GM12892 (cell line): Measurements from ENCODE around the gene CD33.
A peak's percentile ranks its signal among the peaks of the same experiment; 100 is the strongest.

ENCODE experiments used
- DNase-seq: peaks from one replicate; pipeline ENCODE4 v3.0.0; 2011; ENCODE audit not compliant: insufficient read length
- FAIRE-seq: peaks from 2 replicates; lab custom pipeline; 2011; peaks lifted over from hg19 to GRCh38; lab: Jason Lieb, UNC
- POLR2A ChIP-seq: IDR thresholded peaks from 2 replicates; pipeline ENCODE4 v1.6.1; 2011; ENCODE audit warnings: low read depth, low read length, control low read depth
- POLR2AphosphoS5 ChIP-seq: IDR thresholded peaks from 2 replicates; pipeline ENCODE4 v1.6.1; 2011; ENCODE audit warnings: low read depth, low read length, control low read depth
- TAF1 ChIP-seq: IDR thresholded peaks from 2 replicates; pipeline ENCODE4 v1.6.1; 2011; ENCODE audit warnings: low read depth, mild to moderate bottlenecking, control low read depth, low read length, borderline replicate concordance

Gene CD33

DNA sequence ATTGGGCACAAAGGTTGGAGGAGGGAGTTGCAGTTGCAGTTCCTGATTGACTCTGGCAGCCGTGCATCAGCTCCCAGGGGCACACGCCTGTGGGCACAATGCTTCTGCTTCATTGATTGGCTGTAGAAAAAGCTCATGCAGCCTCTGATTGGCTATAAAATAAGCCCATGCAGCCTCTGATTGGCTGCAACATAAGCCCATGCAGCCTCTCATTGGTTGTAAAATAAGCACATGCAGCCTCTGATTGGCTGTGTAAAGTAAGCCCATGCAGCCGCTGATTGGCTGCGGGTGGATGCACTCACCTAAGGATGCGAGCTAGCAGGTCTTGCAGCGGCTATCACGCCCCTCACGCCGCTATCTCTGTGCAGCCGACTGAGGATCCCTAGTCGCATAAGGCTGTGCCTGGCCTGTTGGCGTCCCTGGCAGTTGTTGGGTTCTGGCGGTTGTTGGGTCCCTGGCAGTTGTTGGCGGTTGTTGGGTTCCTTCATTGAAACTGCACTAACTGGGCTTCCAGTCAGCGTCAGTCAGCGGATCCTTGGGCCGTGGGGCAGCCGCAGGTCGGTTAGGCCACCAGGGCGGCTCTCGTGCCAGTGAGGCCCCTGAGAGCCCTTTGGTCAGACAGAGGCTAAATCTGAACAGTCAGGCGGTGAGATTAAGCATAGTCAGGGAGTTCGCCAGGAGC is 26.0 kb downstream of the CD33 start, which contains the start of gene SIGLECL1:
Gene SIGLECL1, plus strand, starts transcription at position 295 of the 682 bp plus-strand sequence. CDS start 12,993 bp downstream, outside the sequence.
- no peak for FAIRE-seq
- no peak for DNase-seq
- TF ChIP-seq POLR2A, result no peak
- TF ChIP-seq POLR2AphosphoS5, result no peak
- no peak for TF ChIP-seq TAF1

DNA sequence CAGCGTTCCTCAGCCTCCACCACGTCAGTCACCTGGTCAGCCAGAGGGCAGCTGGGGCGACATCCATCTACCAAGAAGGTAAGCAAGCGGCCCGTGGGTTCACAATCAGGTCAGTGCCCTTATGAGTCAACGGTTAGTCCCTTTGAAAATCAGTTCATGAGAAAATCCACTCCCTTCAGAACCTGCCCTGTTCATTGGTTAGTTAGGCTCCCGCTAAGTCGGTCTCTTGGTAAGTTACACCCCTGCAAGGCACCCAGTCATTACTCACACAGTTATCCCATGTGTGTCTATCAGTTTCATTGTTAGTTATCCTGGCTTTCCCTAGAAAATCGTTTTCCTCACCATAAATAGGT is 26.6 kb downstream of the CD33 start:
- no peak for DNase-seq
- peak; percentile 30 for FAIRE-seq

DNA sequence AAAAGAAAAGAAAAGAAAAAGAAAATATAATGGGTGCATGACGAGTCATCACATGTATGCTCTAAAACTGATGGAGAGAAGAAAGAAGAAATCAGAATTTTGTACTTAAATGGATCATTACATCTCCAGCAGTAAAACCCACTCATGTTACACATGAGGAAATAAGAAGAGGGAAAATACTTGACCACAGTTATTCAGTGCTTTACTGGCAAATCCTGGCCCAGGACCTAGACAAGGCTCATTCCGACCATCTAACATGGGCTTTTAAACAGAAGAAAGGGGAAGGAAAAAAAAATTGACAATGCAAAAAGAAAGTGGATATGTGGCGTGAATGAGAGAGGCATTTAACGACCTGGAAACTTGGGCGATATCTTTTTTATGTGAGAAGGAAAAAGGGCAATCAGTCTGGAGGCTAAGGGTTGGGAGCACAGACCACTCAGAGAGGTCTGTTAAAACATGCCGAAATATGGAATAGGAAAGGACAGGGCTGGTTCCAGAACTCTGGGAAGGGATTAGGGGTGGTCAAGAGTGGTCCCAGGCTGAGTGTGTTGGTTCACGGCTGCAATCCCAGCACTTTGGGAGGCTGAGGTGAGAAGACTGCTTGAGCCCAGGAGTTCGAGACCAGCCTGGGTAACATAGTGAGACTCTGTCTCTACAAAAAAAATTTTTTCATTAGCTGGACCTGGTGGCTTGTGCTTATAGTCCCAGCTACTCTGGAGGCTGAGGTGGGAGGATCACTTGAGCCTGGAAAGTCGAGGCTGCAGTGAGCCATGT is 27.6 kb downstream of the CD33 start:
- no peak for DNase-seq
- TF ChIP-seq POLR2A (no peak), TAF1 (no peak), POLR2AphosphoS5 (no peak)
- no peak for FAIRE-seq

More for the DNA sequence above, 26.6 kb downstream of the CD33 start:
- TF ChIP-seq POLR2A (no peak), TAF1 (no peak), POLR2AphosphoS5 (no peak)

DNA sequence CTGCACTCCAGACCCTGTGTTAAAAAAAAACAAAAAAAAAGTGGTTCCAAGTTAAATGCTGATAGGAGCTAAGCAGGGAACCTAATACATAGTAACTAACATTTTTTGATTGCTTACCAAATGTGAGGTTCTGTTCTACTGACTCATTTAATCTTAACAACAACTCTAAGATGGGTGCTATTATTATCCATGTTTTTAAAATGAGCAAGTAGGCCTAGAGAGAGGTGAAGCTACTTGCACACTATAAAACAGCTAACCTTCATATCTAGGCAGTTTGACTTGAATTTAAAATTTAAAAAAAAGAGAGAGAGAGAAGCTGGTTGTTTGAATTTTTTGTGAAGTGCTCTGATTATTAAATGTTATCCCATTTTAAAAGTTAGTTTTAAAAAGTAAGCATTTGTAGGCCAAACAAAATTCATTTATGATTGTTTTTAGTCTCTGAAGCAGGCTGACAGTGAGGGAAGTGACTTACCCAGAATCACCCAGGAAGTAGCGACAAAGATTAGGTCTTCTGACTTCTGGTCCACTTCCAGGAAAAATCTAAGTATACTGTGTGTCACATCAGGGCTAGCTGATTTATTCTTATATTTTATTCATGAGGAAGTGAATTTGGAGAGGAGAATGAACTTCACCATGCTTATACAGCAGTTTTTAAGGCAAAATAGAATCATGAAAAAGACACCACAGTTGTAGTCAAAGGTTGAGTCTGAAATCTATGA is 28.4 kb downstream of the CD33 start:
- FAIRE-seq (no peak), DNase-seq (no peak)
- TF ChIP-seq TAF1, result no peak
- TF ChIP-seq POLR2A, result no peak
- TF ChIP-seq POLR2AphosphoS5, result no peak

- TF ChIP-seq TAF1, result no peak
- FAIRE-seq, result peak; percentile 57
Observed at GRCh38 chr19:51256155-51256625, 31.3 kb downstream of the CD33 start.

DNA sequence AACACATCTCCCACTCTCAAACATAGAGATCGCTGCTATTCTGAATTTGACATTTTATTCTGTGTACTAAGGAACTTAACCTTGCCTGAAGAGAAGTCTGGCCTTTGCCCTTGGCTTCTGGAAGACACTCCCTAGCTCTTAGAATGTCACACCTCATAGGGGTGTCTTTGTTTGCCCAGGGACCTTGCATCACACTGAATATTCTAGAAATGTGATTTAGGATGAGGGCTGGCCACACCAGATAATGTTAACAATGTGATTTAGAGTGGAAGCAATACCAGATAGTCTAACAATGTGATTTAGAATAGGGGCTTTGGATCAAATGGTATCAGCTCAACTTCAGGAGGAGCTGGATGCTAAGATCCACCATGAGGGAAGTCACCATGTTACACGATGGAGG is 32.6 kb downstream of the CD33 start:
- DNase-seq (no peak), FAIRE-seq (peak; percentile 73)
- TF ChIP-seq TAF1, result no peak
- no peak for TF ChIP-seq POLR2AphosphoS5
- no peak for TF ChIP-seq POLR2A

More at GRCh38 chr19:51256155-51256625, 31.3 kb downstream of the CD33 start:
- no peak for DNase-seq

- DNase-seq (no peak), FAIRE-seq (peak; percentile 48)
- no peak for TF ChIP-seq POLR2AphosphoS5
- no peak for TF ChIP-seq POLR2A
- no peak for TF ChIP-seq TAF1
Observed at GRCh38 chr19:51258165-51259160, 33.6 kb downstream of the CD33 start.

DNA sequence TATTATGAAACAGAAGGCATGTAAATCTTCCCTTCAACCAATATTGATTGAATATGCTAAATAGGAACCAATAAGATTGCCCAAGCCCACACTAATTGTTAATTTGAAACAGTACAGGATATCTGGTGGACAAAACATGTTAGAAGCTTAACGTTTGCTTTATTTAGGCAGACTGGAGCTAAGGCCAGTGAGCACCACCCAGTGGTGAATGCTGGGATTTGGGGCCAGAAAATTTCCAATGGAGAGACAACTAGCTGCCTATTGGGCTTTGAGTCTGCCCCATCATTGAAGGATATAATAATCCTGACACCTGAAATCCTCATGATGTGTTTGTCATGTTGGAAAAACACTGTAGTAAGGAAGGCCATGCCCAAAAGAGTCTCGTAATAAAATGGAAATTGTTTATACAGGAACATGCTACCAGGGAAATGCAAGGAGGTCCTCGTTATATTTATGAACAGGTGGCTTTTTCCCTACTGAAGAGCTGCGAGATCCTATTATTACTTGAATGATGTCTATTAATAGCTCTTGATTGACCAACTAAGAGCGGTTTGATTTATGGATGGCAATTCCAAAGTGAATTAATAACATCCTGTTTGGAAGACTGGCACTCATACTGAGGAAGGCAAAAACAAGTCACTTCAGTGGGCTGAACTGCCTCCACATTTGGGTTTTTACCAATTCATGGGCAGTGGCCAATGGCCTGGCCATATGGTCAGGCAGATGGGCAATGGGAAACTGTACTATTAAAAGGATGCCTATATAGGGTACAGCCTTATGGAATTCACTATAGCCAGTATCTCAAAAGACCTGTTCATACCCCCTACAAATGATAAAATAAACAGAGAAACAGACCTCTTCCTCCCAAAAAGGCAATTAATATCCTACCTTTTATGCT is 34.7 kb downstream of the CD33 start:
- DNase-seq, result no peak
- peak; percentile 93 for FAIRE-seq
- TF ChIP-seq TAF1 (no peak), POLR2A (no peak), POLR2AphosphoS5 (no peak)

DNA sequence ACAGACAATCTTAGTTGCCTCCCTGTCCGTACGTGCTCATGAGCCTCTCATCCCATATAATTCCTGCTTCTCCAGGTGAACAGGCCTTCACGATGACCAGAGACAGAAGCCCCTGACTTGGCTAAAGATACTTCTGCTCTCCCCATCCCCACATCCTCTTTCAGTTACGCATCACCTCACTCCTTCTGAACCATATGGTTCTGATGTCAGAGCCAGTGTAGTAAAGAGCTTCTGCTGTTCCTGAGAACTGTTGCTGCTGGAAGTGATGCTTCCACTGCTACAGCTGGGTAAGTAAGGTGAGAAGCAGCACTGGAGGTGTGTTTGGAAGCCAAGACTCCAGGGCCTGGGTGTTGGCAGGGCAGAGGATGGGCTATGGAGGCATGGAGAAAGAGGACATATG is 38.9 kb downstream of the CD33 start:
- TF ChIP-seq POLR2AphosphoS5 (no peak), POLR2A (no peak), TAF1 (no peak)
- DNase-seq, result no peak
- FAIRE-seq, result no peak
